ENCODE results near the gene KCTD1. TPM values are rescaled to one million over a fixed set of nuclear protein-coding genes. Genes with fewer than 3 reads are reported as not detected.

KCTD1 gene
- total RNA-seq, 1 experiment from 2014 or later = 4.1 TPM

DNA sequence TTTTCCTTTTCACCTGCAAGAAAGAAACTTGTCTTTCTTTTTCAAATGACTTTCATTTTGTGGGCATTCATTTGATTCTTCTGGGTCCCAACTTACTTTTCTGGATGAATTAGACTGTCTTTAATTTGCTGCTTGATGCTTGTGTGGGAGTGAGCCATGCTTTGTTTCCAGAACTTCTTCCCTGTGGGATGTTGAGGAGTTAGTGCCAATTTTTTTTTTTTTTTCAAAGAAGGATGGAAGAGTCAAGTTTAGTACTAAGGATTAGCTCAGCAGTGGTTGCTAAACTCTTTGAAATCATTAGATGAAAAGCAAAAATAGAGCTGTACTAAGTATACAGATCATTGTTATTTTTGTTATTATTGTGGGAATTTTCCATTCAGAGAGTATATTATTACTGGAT, 17.2 kb upstream of the KCTD1 start:
- Histone ChIP-seq H3K27me3 (replicated peaks; ENCODE audit: insufficient read depth, low read depth, low read length, poor library complexity) (peaks cover 25% of the 10 kb centered on the region), H3K9me3 (ENCODE audit: low read depth, low read length, poor library complexity, severe bottlenecking) (no peaks in the 10 kb centered on the region), H3K36me3 (ENCODE audit: insufficient read depth, low read length, poor library complexity, severe bottlenecking) (no peaks in the 10 kb centered on the region), H3K4me1 (ENCODE audit: insufficient read depth, low read length, poor library complexity, severe bottlenecking) (no peaks in the 10 kb centered on the region), H3K27ac (ENCODE audit: low read depth, low read length, poor library complexity, severe bottlenecking) (no peak overlapping the region), H3K4me3 (ENCODE audit: low read depth, low read length, poor library complexity, severe bottlenecking) (no peak overlapping the region)
- TF ChIP-seq EZH2 (IDR thresholded peaks at IDR 0.05; ENCODE audit: borderline replicate concordance, low read depth, low read length, poor library complexity, severe bottlenecking) = no peak
- no TSS peak for BruUV-seq (replicated peaks)
- ChIA-PET POLR2A (ENCODE audit: low non-redundant PET) (no interaction called here), CTCF (no interaction called here)
- intact Hi-C loops (cut with micrococcal nuclease; ENCODE audit: unreplicated experiment) = no loop called here
- no peak for DNase-seq (ENCODE audit: low spot score)

DNA sequence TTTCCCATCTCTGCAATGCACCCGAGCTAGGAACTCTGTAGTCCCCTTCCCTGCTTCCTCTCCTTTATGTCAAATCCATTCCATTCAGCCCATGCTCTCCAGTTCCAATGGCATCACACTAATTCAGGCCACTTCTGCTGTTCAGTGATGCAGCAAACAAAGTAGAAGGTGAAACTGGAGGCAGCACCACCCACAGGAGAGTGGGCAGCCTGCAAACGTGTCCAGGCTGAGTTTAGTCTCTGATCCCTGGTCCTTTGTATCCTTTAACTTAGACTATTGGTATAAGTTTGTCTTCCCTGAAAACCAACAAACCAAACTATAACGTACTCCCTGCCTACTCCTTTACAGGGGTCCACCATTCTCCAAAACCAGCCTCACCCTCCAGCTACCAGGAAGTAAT, 14.7 kb upstream of the KCTD1 start:
- no peak for TF ChIP-seq EZH2 (IDR thresholded peaks at IDR 0.05; ENCODE audit: borderline replicate concordance, low read depth, low read length, poor library complexity, severe bottlenecking)
- H3K27me3 ChIP-seq (replicated peaks; ENCODE audit: insufficient read depth, low read depth, low read length, poor library complexity) = peaks cover 10% of the 10 kb centered on the region
- POLR2A ChIA-PET (ENCODE audit: low non-redundant PET) = no interaction called here

DNA sequence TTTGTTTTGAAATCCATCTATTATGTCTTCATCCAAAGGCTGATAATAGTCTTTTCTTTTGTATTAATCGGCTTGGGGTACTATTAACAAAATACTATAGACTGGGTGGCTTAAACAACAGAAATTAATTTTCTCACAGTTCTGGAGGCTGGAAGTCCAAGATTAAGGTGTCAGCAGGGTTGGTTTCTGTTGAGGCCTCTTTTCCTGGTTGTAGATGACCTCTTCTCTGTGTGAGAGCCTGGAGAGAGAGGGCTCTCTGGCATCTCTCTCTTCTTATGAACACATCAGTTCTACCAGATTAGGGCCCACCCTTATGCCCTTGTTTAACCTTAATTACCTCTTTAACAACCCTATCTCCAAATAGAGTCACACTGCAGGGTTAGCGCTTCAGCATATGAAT, 14.2 kb upstream of the KCTD1 start:
- Histone ChIP-seq H3K9me3 (ENCODE audit: low read depth, low read length, poor library complexity, severe bottlenecking) (no peaks in the 10 kb centered on the region), H3K4me3 (ENCODE audit: low read depth, low read length, poor library complexity, severe bottlenecking) (no peak overlapping the region), H3K4me1 (ENCODE audit: insufficient read depth, low read length, poor library complexity, severe bottlenecking) (no peaks in the 10 kb centered on the region), H3K27me3 (replicated peaks; ENCODE audit: insufficient read depth, low read depth, low read length, poor library complexity) (peaks cover 11% of the 10 kb centered on the region), H3K36me3 (ENCODE audit: insufficient read depth, low read length, poor library complexity, severe bottlenecking) (no peaks in the 10 kb centered on the region), H3K27ac (ENCODE audit: low read depth, low read length, poor library complexity, severe bottlenecking) (no peak overlapping the region)
- intact Hi-C loops (cut with micrococcal nuclease; ENCODE audit: unreplicated experiment) = no loop called here
- DNase-seq (ENCODE audit: low spot score) = no peak
- TF ChIP-seq, protein P1, sequence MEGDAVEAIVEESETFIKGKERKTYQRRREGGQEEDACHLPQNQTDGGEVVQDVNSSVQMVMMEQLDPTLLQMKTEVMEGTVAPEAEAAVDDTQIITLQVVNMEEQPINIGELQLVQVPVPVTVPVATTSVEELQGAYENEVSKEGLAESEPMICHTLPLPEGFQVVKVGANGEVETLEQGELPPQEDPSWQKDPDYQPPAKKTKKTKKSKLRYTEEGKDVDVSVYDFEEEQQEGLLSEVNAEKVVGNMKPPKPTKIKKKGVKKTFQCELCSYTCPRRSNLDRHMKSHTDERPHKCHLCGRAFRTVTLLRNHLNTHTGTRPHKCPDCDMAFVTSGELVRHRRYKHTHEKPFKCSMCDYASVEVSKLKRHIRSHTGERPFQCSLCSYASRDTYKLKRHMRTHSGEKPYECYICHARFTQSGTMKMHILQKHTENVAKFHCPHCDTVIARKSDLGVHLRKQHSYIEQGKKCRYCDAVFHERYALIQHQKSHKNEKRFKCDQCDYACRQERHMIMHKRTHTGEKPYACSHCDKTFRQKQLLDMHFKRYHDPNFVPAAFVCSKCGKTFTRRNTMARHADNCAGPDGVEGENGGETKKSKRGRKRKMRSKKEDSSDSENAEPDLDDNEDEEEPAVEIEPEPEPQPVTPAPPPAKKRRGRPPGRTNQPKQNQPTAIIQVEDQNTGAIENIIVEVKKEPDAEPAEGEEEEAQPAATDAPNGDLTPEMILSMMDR (conservative IDR thresholded peaks at IDR 0.05; ENCODE audit: low read depth, low read length) = no peak
- no peak for TF ChIP-seq EZH2 (IDR thresholded peaks at IDR 0.05; ENCODE audit: borderline replicate concordance, low read depth, low read length, poor library complexity, severe bottlenecking)
- ChIA-PET CTCF (no interaction called here), POLR2A (ENCODE audit: low non-redundant PET) (no interaction called here)
- no TSS peak for BruUV-seq (replicated peaks)

More for the DNA sequence above, 14.7 kb upstream of the KCTD1 start:
- Histone ChIP-seq H3K4me3 (ENCODE audit: low read depth, low read length, poor library complexity, severe bottlenecking) (no peak overlapping the region), H3K36me3 (ENCODE audit: insufficient read depth, low read length, poor library complexity, severe bottlenecking) (no peaks in the 10 kb centered on the region), H3K9me3 (ENCODE audit: low read depth, low read length, poor library complexity, severe bottlenecking) (no peaks in the 10 kb centered on the region), H3K27ac (ENCODE audit: low read depth, low read length, poor library complexity, severe bottlenecking) (no peak overlapping the region), H3K4me1 (ENCODE audit: insufficient read depth, low read length, poor library complexity, severe bottlenecking) (no peaks in the 10 kb centered on the region)
- no TSS peak for BruUV-seq (replicated peaks)
- CTCF ChIA-PET = no interaction called here
- intact Hi-C loops (cut with micrococcal nuclease; ENCODE audit: unreplicated experiment) = no loop called here
- no peak for DNase-seq (ENCODE audit: low spot score)

DNA sequence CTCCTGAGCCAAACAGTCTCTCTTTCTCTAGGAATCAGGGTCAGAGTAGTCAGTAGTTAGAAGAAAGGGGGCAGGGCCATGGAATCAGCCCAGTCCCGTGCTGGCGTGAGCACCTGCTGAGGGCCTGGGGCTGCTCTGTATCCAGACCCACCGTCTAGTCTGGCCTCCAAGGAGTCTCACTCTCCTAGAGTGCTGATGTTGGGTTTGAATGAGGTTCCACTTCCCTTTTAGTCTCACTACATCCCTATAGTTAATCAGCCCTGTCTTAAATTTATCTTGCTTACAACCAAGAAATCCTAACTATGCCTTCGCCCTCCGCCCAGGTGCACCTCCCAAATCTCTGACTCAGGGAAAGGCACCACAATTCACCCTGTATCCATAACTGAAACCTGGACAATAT, 13.4 kb upstream of the KCTD1 start:
- no TSS peak for BruUV-seq (replicated peaks)
- H3K27ac ChIP-seq (ENCODE audit: low read depth, low read length, poor library complexity, severe bottlenecking) = no peak overlapping the region
- no peak for DNase-seq (ENCODE audit: low spot score)
- TF ChIP-seq, protein P1 (conservative IDR thresholded peaks at IDR 0.05; ENCODE audit: low read depth, low read length) = no peak
- TF ChIP-seq EZH2 (IDR thresholded peaks at IDR 0.05; ENCODE audit: borderline replicate concordance, low read depth, low read length, poor library complexity, severe bottlenecking) = no peak
- no peaks in the 10 kb centered on the region for H3K36me3 ChIP-seq (ENCODE audit: insufficient read depth, low read length, poor library complexity, severe bottlenecking)
- POLR2A ChIA-PET (ENCODE audit: low non-redundant PET) = no interaction called here
- H3K4me3 ChIP-seq (ENCODE audit: low read depth, low read length, poor library complexity, severe bottlenecking) = no peak overlapping the region
- intact Hi-C loops (cut with micrococcal nuclease; ENCODE audit: unreplicated experiment) = no loop called here
- peaks cover 14% of the 10 kb centered on the region for H3K27me3 ChIP-seq (replicated peaks; ENCODE audit: insufficient read depth, low read depth, low read length, poor library complexity)
- H3K4me1 ChIP-seq (ENCODE audit: insufficient read depth, low read length, poor library complexity, severe bottlenecking) = no peaks in the 10 kb centered on the region
- H3K9me3 ChIP-seq (ENCODE audit: low read depth, low read length, poor library complexity, severe bottlenecking) = no peaks in the 10 kb centered on the region
- CTCF ChIA-PET = no interaction called here
